Chondrocyte (in vitro differentiated cells): Measurements from ENCODE around the gene SLIT3. TPM values are rescaled to one million over a fixed set of nuclear protein-coding genes. Genes with fewer than 3 reads are reported as not detected.

Source experiments
- DNase-seq: peaks from one replicate; pipeline ENCODE4 v3.0.0; 2021; ENCODE audit warnings: mixed read lengths, low spot score
- H3K27ac Mint-ChIP-seq: one replicate; pipeline ENCODE4 v1.8.0; 2021; ENCODE audit warnings: mild to moderate bottlenecking, moderate library complexity, mixed read lengths; ENCODE audit not compliant: unreplicated experiment
- H3K27me3 Mint-ChIP-seq: 2 replicates; pipeline ENCODE4 v1.8.0; 2021; ENCODE audit warnings: low read depth, mixed read lengths
- H3K36me3 Mint-ChIP-seq: 2 replicates; pipeline ENCODE4 v1.8.0; 2021; ENCODE audit warnings: low read depth, mixed read lengths
- H3K4me1 Mint-ChIP-seq: 2 replicates; pipeline ENCODE4 v1.8.0; 2021; ENCODE audit warnings: low read depth, mild to moderate bottlenecking, mixed read lengths
- H3K4me3 Mint-ChIP-seq: one replicate; pipeline ENCODE4 v1.8.0; 2021; ENCODE audit warnings: mild to moderate bottlenecking, moderate library complexity, mixed read lengths; ENCODE audit not compliant: unreplicated experiment
- H3K9me3 Mint-ChIP-seq: 2 replicates; pipeline ENCODE4 v1.8.0; 2021; ENCODE audit warnings: low read depth, mixed read lengths
- CTCF ChIP-seq: fragments of 200-600 bp; sonication (generic); IDR thresholded peaks from 2 replicates; pipeline ENCODE4 v1.5.0; 2021; ENCODE audit warnings: antibody characterized with exemption, mild to moderate bottlenecking, moderate library complexity
- total RNA-seq: library from RNA; stranded (reverse); gene quantifications from 3 replicates; pipeline ENCODE4 v1.2.1, GENCODE V29; 2021

Gene SLIT3
- total RNA-seq, 1 donor from 2014 or later, result 116 TPM

- no peak for TF ChIP-seq CTCF
- H3K4me3 Mint-ChIP-seq, result no peak overlapping the region
Measured at GRCh38 chr5:168648576-168648975, 652.4 kb downstream of the SLIT3 start.

GRCh38 chr5:168648016-168648415 is 652.9 kb downstream of the SLIT3 start:
- DNase-seq, result no peak
- Mint-ChIP-seq H3K27me3 (no peaks in the 10 kb centered on the region), H3K36me3 (peaks cover 2% of the 10 kb centered on the region), H3K9me3 (peaks cover 6% of the 10 kb centered on the region), H3K4me1 (peaks cover 19% of the 10 kb centered on the region), H3K27ac (no peak overlapping the region), H3K4me3 (no peak overlapping the region)
- no peak for TF ChIP-seq CTCF

More at GRCh38 chr5:168648576-168648975, 652.4 kb downstream of the SLIT3 start:
- DNase-seq, result no peak
- Mint-ChIP-seq H3K4me1 (peaks cover 24% of the 10 kb centered on the region), H3K27me3 (no peaks in the 10 kb centered on the region), H3K9me3 (peaks cover 6% of the 10 kb centered on the region), H3K36me3 (peaks cover 2% of the 10 kb centered on the region), H3K27ac (no peak overlapping the region)

- Mint-ChIP-seq H3K4me3 (no peak overlapping the region), H3K36me3 (peaks cover 2% of the 10 kb centered on the region), H3K27ac (no peak overlapping the region), H3K4me1 (peaks cover 14% of the 10 kb centered on the region), H3K27me3 (no peaks in the 10 kb centered on the region), H3K9me3 (peaks cover 6% of the 10 kb centered on the region)
- TF ChIP-seq CTCF, result no peak
- no peak for DNase-seq
Measured at GRCh38 chr5:168647083-168647482, 653.9 kb downstream of the SLIT3 start.

GRCh38 chr5:168646335-168646734 is 654.6 kb downstream of the SLIT3 start:
- no peak for TF ChIP-seq CTCF
- Mint-ChIP-seq H3K27me3 (no peaks in the 10 kb centered on the region), H3K9me3 (peaks cover 6% of the 10 kb centered on the region), H3K4me1 (peaks cover 6% of the 10 kb centered on the region), H3K27ac (no peak overlapping the region), H3K36me3 (peaks cover 2% of the 10 kb centered on the region), H3K4me3 (no peak overlapping the region)
- DNase-seq, result no peak

- no peak for DNase-seq
- Mint-ChIP-seq H3K9me3 (peaks cover 6% of the 10 kb centered on the region), H3K36me3 (peaks cover 2% of the 10 kb centered on the region), H3K4me3 (no peak overlapping the region), H3K27ac (no peak overlapping the region), H3K27me3 (no peaks in the 10 kb centered on the region), H3K4me1 (no peaks in the 10 kb centered on the region)
- TF ChIP-seq CTCF, result no peak
Measured at GRCh38 chr5:168645195-168645594, 655.7 kb downstream of the SLIT3 start.
